ENCODE results near the gene EMILIN1. TPM values are rescaled to one million over a fixed set of nuclear protein-coding genes. Genes with fewer than 3 reads are reported as not detected.
A peak's percentile ranks its signal among the peaks of the same experiment; 100 is the strongest.
"Not testable (repeated sequence)": the region's sequence is repeated elsewhere in the genome, so short reads cannot be mapped to it uniquely, and the experiment has no call there.

EMILIN1 gene
- polyA plus RNA-seq, 4 donors: 0.67 to 36.6 (median 13.4) TPM

DNA sequence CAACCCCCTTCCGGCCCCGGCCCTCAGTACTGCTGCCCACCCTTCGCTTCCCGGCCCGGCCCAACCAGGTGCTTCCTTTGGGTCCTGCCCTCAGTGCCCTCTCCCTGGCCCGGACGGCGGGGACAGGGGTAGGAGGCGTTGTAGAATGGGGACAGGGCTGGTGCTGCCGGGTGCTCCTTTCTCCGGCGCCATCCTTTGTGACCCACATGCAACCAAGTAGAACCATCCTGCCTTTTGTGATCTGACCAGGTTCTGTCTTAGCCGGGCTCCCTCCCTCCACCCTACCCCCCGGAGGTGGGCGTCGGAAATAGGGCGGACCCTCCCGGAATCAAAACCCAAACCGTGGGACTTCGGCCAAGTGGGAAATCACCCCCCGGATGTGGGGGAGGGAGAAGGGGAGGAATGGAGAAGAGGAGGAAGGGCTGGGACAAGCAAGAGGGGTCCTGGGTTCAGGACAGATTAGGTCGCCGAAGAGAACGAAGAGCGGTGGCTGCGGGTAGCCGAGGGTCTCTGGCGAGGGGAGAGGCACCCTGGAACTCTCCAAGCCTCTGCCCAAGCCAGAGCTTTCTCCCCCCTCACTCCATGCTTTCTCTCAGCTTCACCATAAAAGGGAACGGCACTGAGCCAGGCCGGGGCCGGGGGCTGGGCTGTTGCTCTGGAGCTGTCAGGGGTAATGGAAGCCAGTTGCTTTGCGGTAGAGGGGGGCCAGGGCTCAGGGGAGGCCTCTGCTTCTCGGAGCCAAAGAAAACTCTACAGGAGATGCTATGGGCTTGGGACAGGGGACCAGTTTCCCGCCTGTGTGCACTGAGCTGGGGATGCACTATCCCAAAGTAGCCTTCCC is 6.2 kb upstream of the EMILIN1 start:
- Histone ChIP-seq H3K27me3 (ENCODE audit: control insufficient read depth in 3 of 3, insufficient read depth in 3 of 3, low read length in 3 of 3) (no peaks in the 10 kb centered on the region), H3K4me3 (ENCODE audit: low read depth in 1 of 3, low read length in 3 of 3) (peak overlapping the region; percentile 52 to 78 (median 78)), H3K36me3 (ENCODE audit: control insufficient read depth in 3 of 3, insufficient read depth in 2 of 3, low read depth in 1 of 3, low read length in 3 of 3) (peaks cover 0 to 27% (median 5%) of the 10 kb centered on the region in 3 donors), H3K4me1 (ENCODE audit: control insufficient read depth in 3 of 3, insufficient read depth in 2 of 3, low read depth in 1 of 3, low read length in 2 of 3) (peaks cover 4 to 23% (median 7%) of the 10 kb centered on the region in 3 donors), H3K9me3 (ENCODE audit: control insufficient read depth in 2 of 2, insufficient read depth in 1 of 2, low read depth in 1 of 2, low read length in 1 of 2) (no peaks in the 10 kb centered on the region), H3K27ac (ENCODE audit: low read depth in 1 of 3, low read length in 2 of 3) (peak overlapping the region; percentile 12 to 94 (median 92))
- WGBS, 3 donors: 8 to 18% (median 13%) methylated on average over 28 to 34 of the region's 34 CpGs
- peak in 1 of 2 donors; percentile 70 for DNase-seq
- FAIRE-seq: no peak

DNA sequence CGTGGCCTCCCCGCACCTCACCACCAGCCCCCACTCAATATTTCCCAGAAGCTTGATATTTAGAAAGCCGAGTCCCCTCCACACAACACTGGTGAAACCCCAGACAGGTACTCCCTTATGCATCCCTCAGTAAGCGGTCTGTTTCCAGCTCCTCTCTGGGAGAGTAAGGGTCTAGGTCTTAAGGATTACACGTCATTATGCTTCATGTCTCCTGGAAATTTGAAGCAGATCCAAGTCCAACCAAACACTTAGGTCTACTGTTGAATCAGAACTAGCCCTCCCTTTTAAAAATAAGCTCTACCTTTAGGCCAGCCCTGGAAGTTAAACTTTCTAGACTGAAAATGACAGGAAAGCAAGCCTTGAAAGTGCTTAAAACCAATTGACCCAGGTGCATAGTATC is 5.5 kb upstream of the EMILIN1 start:
- peaks cover 0 to 2% (median 0%) of the 10 kb centered on the region in 3 donors for H3K27me3 ChIP-seq (ENCODE audit: control insufficient read depth in 3 of 3, insufficient read depth in 3 of 3, low read length in 3 of 3)
- FAIRE-seq (no peak), DNase-seq (no peak)
- WGBS, 3 donors: 68 to 88% (median 76%) methylated on average over 5 of the region's 5 CpGs
- no peak overlapping the region for H3K4me3 ChIP-seq (ENCODE audit: low read depth in 1 of 3, low read length in 3 of 3)
- H3K27ac ChIP-seq (ENCODE audit: low read depth in 1 of 3, low read length in 2 of 3): peak overlapping the region; percentile 22 to 94 (median 92)
- peaks cover 4 to 23% (median 7%) of the 10 kb centered on the region in 3 donors for H3K4me1 ChIP-seq (ENCODE audit: control insufficient read depth in 3 of 3, insufficient read depth in 2 of 3, low read depth in 1 of 3, low read length in 2 of 3)
- H3K36me3 ChIP-seq (ENCODE audit: control insufficient read depth in 3 of 3, insufficient read depth in 2 of 3, low read depth in 1 of 3, low read length in 3 of 3): peaks cover 0 to 23% (median 5%) of the 10 kb centered on the region in 3 donors
- H3K9me3 ChIP-seq (ENCODE audit: control insufficient read depth in 2 of 2, insufficient read depth in 1 of 2, low read depth in 1 of 2, low read length in 1 of 2): no peaks in the 10 kb centered on the region

DNA sequence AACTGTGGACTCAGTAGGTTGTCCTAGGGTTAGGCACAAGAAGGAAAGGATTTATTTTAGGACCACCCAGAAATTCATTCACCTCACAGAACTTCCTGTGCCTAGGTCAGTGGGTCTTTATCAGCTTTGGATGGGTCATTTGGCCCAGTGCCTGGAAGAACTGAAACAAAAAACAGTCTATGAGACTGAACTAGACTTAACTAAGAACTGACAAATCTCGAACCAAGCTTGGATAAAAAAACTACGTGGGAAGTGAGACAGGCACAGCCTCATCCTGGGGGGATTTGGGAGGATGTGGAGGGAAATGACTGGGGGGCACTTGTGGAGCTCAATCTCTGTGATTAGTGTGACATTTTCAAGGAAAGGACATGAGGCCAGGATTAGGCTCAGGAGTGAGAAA is 4.6 kb upstream of the EMILIN1 start:
- 38 to 51% (median 38%) methylated on average over 2 of the region's 2 CpGs for WGBS, 3 donors
- Histone ChIP-seq H3K36me3 (ENCODE audit: control insufficient read depth in 3 of 3, insufficient read depth in 2 of 3, low read depth in 1 of 3, low read length in 3 of 3) (peaks cover 0 to 15% (median 5%) of the 10 kb centered on the region in 3 donors), H3K4me3 (ENCODE audit: low read depth in 1 of 3, low read length in 3 of 3) (no peak overlapping the region), H3K4me1 (ENCODE audit: control insufficient read depth in 3 of 3, insufficient read depth in 2 of 3, low read depth in 1 of 3, low read length in 2 of 3) (peaks cover 4 to 23% (median 7%) of the 10 kb centered on the region in 3 donors), H3K9me3 (ENCODE audit: control insufficient read depth in 2 of 2, insufficient read depth in 1 of 2, low read depth in 1 of 2, low read length in 1 of 2) (no peaks in the 10 kb centered on the region), H3K27me3 (ENCODE audit: control insufficient read depth in 3 of 3, insufficient read depth in 3 of 3, low read length in 3 of 3) (peaks cover 0 to 8% (median 0%) of the 10 kb centered on the region in 3 donors), H3K27ac (ENCODE audit: low read depth in 1 of 3, low read length in 2 of 3) (peak overlapping the region in 2 of 3 donors; percentile 28 to 92)
- no peak for DNase-seq
- FAIRE-seq: no peak

DNA sequence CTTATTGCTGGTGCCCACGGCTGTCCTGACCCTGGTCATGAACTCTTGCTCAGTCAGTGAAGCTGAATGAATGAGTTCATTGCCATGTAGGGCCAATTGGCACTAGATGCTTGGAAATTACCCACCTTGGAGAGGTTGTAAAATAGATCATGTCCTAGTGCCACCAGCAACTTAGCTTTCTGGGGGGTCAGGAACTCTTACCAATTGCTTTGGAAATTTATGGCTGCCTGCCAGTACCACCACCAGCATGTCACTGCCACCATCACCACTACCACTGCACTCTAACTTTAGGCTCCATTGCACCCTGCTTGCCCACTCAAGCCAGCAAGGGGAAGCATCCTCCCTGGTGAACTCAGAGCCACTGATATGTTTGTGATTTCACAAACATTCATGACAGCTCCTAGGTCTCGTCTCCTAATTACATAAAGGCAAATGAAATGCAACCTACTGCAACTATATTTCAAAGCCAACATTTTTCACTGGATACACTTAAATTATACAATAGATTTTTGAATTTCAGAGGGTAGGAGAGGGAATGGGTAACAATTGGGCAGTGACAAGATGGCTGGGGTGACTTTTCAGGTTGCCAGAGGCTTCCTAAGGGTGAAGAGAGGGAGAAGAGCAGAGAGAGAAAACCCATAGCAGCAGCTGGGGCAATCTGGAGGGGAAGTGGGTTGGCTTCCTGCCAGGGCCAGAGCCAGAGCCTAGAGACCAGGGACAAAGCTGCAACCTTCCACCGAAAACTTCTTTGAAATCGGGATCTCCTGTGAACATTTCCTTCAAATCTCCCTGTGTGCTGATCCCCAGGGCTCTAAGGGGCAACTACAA is 3.5 kb upstream of the EMILIN1 start:
- H3K9me3 ChIP-seq (ENCODE audit: control insufficient read depth in 2 of 2, insufficient read depth in 1 of 2, low read depth in 1 of 2, low read length in 1 of 2): no peaks in the 10 kb centered on the region
- WGBS, 3 donors: 53 to 78% (median 69%) methylated on average over 4 of the region's 4 CpGs
- no peak for DNase-seq
- H3K4me1 ChIP-seq (ENCODE audit: control insufficient read depth in 3 of 3, insufficient read depth in 2 of 3, low read depth in 1 of 3, low read length in 2 of 3): peaks cover 4 to 18% (median 6%) of the 10 kb centered on the region in 3 donors
- peak overlapping the region in 2 of 3 donors; percentile 24 to 72 for H3K27ac ChIP-seq (ENCODE audit: low read depth in 1 of 3, low read length in 2 of 3)
- FAIRE-seq: no peak
- H3K27me3 ChIP-seq (ENCODE audit: control insufficient read depth in 3 of 3, insufficient read depth in 3 of 3, low read length in 3 of 3): peaks cover 0 to 8% (median 0%) of the 10 kb centered on the region in 3 donors
- peaks cover 0 to 4% (median 0%) of the 10 kb centered on the region in 3 donors for H3K36me3 ChIP-seq (ENCODE audit: control insufficient read depth in 3 of 3, insufficient read depth in 2 of 3, low read depth in 1 of 3, low read length in 3 of 3)
- no peak overlapping the region for H3K4me3 ChIP-seq (ENCODE audit: low read depth in 1 of 3, low read length in 3 of 3)

DNA sequence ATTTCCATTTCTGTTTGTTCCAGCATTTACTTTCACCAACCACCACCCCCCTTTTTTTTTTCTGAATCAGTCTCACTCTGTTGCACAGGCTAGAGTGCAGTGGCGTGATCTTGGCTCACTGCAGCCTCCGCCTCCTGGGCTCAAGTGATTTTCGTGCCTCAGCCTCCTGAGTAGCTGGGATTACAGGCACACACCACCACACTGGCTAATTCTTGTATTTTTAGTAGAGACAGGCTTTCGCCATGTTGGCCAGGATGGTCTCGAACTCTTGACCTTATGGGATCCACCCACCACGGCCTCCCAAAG is 2.9 kb upstream of the EMILIN1 start:
- H3K4me3 ChIP-seq (ENCODE audit: low read depth in 1 of 3, low read length in 3 of 3); H3K36me3 ChIP-seq (ENCODE audit: control insufficient read depth in 3 of 3, insufficient read depth in 2 of 3, low read depth in 1 of 3, low read length in 3 of 3); H3K9me3 ChIP-seq (ENCODE audit: control insufficient read depth in 2 of 2, insufficient read depth in 1 of 2, low read depth in 1 of 2, low read length in 1 of 2); DNase-seq; H3K27me3 ChIP-seq (ENCODE audit: control insufficient read depth in 3 of 3, insufficient read depth in 3 of 3, low read length in 3 of 3); FAIRE-seq: not testable (repeated sequence)
- H3K27ac ChIP-seq (ENCODE audit: low read depth in 1 of 3, low read length in 2 of 3): peak overlapping the region in 2 of 3 donors; percentile 24 to 38
- H3K4me1 ChIP-seq (ENCODE audit: control insufficient read depth in 3 of 3, insufficient read depth in 2 of 3, low read depth in 1 of 3, low read length in 2 of 3): peaks cover under 1 to 13% (median 2%) of the 10 kb centered on the region in 3 donors
- 69 to 85% (median 85%) methylated on average over 6 of the region's 6 CpGs for WGBS, 3 donors

DNA sequence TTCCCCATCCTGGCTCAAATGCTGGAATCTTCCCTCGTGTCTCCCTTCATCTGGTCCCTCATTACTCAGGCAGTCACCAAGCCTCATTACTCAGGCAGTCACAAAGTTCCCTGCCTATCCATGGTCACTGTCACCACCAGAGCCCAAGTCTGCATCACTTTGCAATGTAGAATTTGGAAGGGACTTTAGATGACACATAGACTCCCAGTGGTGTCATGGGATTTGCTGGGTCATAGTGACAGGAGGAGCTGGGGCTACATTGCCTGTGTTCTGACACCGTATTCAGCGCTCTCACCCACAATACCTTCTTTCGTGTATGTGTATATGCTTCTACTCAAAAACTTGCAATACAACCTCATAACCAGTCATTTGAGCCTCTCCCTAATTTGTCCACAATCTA is 2.1 kb upstream of the EMILIN1 start:
- FAIRE-seq (no peak), DNase-seq (no peak)
- H3K36me3 ChIP-seq (ENCODE audit: control insufficient read depth in 3 of 3, insufficient read depth in 2 of 3, low read depth in 1 of 3, low read length in 3 of 3): peaks cover 0 to 6% (median 0%) of the 10 kb centered on the region in 3 donors
- WGBS, 3 donors: 74 to 85% (median 77%) methylated on average over 4 of the region's 4 CpGs
- peaks cover 0 to 8% (median 0%) of the 10 kb centered on the region in 3 donors for H3K27me3 ChIP-seq (ENCODE audit: control insufficient read depth in 3 of 3, insufficient read depth in 3 of 3, low read length in 3 of 3)
- peak overlapping the region in 1 of 3 donors; percentile 38 for H3K27ac ChIP-seq (ENCODE audit: low read depth in 1 of 3, low read length in 2 of 3)
- H3K4me1 ChIP-seq (ENCODE audit: control insufficient read depth in 3 of 3, insufficient read depth in 2 of 3, low read depth in 1 of 3, low read length in 2 of 3): peaks cover 0 to 11% (median 0%) of the 10 kb centered on the region in 3 donors
- no peak overlapping the region for H3K4me3 ChIP-seq (ENCODE audit: low read depth in 1 of 3, low read length in 3 of 3)
- H3K9me3 ChIP-seq (ENCODE audit: control insufficient read depth in 2 of 2, insufficient read depth in 1 of 2, low read depth in 1 of 2, low read length in 1 of 2): no peaks in the 10 kb centered on the region

DNA sequence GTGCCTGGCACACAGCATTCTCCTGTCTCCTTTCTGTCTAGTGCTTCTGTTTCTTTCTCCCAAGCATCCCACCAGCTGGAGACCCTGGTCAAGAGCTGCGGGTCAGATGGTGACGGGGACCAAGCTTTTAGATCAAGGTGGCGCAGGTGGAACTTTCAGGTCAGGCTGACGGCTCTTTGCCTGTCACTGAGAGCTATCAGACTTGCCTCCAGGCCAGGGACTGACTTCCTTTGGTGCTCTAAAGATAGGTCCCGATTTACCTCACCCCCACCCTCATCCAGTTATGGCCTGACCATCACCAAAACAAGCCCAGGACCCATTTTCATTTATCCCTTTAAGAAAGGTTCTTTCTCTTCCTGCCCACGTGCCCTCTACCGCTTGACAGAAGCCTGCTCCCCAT is 1.2 kb upstream of the EMILIN1 start:
- Histone ChIP-seq H3K4me1 (ENCODE audit: control insufficient read depth in 3 of 3, insufficient read depth in 2 of 3, low read depth in 1 of 3, low read length in 2 of 3) (peaks cover 0 to 15% (median 0%) of the 10 kb centered on the region in 3 donors), H3K36me3 (ENCODE audit: control insufficient read depth in 3 of 3, insufficient read depth in 2 of 3, low read depth in 1 of 3, low read length in 3 of 3) (peaks cover 0 to 11% (median 0%) of the 10 kb centered on the region in 3 donors), H3K9me3 (ENCODE audit: control insufficient read depth in 2 of 2, insufficient read depth in 1 of 2, low read depth in 1 of 2, low read length in 1 of 2) (no peaks in the 10 kb centered on the region), H3K27me3 (ENCODE audit: control insufficient read depth in 3 of 3, insufficient read depth in 3 of 3, low read length in 3 of 3) (peaks cover 0 to 8% (median 0%) of the 10 kb centered on the region in 3 donors), H3K27ac (ENCODE audit: low read depth in 1 of 3, low read length in 2 of 3) (peak overlapping the region in 1 of 3 donors; percentile 46), H3K4me3 (ENCODE audit: low read depth in 1 of 3, low read length in 3 of 3) (no peak overlapping the region)
- DNase-seq: no peak
- FAIRE-seq: no peak
- WGBS, 3 donors: 64 to 70% (median 66%) methylated on average over 7 of the region's 7 CpGs

Data from small intestine (tissue), 7 donors.